NCI-H2196 (cell line): Measurements from ENCODE around the gene NUTM2G.
A peak's percentile ranks its signal among the peaks of the same experiment; 100 is the strongest.
"Not testable (repeated sequence)": the region's sequence is repeated elsewhere in the genome, so short reads cannot be mapped to it uniquely, and the experiment has no call there.

ENCODE experiments used
- DNase-seq: peaks from one replicate; lab custom pipeline; 2025; ENCODE audit not compliant: unreplicated experiment; lab: John Stamatoyannopoulos, UW

Gene NUTM2G

DNA sequence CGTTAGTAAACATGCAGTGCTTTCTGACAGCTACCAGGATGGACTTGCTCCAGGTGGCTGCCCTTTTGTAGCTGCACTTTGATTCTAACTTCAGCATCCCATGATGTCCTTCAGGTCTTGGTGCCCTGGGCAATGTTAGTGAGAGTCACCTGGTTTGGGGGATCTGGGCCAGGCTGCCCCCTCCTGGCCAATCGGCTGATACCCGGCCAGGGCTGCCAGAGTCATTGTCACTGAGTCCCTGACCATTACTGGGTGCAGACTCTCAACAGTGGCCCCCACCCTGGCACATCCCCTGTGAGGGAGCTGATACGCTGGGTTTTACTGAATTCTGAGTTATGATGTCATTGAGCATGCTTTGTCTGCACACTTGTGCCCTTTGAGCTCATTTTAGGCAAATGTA, 13.5 kb downstream of the NUTM2G start:
- not testable (repeated sequence) for DNase-seq

DNA sequence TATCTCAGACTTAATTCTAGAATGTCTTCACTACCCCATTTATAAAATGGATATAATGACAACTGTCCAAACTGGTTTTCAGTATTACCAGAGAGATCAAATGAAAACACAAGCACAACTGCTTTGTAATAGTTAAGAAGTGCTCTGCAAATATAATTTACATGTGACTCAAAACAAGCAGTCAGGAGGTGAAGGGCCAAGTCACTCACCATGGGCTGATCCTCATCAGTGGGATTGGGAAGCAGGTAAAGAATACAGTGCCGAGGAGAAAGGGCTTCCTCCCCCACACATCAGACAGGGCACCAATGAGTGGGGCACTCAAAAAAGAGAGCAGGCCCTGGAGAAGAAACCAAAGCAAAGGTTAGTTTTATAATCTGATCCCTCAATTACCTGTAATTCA, 20.7 kb downstream of the NUTM2G start:
- not testable (repeated sequence) for DNase-seq

DNA sequence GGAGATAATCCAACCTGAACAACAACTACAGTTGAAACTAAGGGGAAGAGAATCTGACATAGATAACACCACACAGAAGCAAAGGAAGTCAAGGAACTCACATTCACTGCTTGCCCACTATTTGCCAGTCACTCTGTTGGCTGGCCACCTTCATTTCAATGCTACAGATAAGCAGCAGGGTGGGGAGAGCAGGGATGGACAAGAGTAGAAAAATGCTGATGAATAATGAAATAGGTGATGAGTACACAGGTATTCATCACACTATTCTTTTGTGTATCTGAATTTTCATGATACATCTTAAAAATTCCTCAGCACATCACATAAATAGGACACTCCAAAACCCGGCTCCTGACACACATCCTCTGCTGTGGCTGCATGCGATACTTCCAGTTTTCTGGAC, 21.9 kb downstream of the NUTM2G start:
- not testable (repeated sequence) for DNase-seq

DNA sequence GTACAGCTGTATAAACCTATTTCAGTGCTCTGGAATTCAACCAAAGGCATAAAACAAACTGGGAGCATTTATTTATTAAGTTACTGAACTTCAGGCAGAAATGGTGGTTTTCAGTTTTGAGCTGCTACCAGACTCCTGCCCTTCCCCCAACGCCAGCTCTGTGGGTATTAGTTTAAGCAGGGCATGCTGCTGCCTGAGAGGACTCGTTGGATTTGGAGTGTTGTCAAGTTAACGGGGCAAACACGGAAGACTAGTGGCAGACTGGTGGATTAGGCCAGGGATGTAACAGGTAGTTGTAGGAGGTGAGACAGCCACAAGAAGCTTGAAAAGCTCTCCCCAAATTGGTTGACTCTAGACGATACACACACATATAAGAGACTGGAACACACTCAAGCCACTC, 38.9 kb downstream of the NUTM2G start:
- DNase-seq, result peak; percentile 10

DNA sequence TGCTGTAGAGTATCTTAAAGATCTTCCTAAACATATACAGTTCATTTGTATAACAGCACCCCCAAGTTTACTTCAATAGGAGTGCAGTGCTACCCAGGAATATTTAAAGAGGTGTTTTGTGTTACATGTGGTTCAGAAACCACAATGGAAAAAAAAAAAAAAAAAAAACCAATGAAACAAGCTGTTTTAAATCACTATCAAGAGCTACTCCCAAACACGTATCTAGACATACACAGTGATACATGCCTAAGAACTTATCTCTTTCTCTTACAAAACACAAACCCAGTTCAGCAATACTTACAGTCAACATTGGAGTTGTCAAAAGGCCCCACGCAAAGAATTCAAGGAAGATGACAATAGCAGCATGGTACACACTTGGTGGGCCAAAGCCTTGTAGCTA, 43.9 kb downstream of the NUTM2G start:
- not testable (repeated sequence) for DNase-seq

DNA sequence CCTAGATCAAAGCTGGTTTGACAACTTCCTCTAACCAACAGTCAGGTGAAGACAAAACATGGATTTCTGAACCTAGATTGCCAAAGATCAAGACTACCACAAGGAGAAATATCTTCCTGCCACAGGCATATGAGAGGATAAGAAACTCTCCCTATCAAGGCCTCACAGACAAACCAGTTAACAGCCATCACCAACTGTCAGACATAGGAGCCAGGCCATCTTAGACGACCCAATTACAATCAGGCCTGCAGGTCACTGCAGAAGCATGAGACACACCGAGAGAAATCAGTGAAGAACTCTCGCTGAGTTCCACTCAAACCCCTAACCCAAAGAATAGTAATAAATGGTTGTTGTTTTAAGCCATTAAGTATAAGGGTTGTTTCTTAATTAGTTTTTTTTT, 45.4 kb downstream of the NUTM2G start:
- not testable (repeated sequence) for DNase-seq

DNA sequence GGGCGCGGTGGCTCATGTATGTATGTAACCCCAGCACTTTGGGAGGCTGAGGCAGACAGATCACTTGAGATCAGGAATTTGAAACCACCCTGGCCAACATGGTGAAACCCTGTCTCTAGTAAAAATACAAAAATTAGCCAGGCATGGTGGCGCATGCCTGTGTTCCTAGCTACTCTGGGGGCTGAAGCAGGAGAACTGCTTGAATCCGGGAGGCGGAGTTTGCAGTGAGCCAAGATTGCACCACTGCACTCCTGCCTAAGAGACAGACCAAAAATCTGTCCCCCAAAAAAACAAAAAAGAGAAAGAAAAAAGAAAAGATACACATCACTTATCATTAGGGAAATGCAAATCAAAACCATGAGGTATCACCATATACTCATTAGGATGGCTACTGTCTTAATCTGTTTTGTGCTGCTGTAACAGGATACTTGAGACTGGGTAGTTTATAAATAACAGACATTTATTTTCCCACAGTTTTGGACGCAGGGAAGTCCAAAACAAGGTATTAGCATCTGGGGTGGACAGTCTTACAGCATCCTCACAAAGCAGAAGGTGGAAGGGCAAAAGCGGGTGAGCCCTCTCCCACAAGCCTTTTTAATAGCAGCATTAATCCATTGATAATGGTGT, 55.0 kb downstream of the NUTM2G start:
- not testable (repeated sequence) for DNase-seq

DNA sequence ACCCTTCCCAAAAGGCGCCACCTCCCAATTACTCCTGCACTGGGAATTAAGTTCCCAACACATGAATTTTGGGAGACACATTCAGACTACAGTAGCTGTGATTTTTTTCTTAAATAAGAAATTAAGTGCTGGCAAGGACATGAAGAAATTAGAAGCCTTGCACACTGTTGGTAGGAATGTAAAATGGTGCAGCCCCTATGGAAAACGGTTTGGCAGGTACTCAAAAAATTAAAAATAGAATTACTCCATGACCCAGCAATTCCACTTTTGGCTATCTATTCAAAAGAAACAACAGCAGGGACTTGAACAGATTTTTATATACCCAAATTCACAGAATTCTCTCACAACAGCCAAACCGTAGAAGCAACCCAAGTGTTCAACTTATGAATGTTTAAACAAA, 55.5 kb downstream of the NUTM2G start:
- DNase-seq, result not testable (repeated sequence)

DNA sequence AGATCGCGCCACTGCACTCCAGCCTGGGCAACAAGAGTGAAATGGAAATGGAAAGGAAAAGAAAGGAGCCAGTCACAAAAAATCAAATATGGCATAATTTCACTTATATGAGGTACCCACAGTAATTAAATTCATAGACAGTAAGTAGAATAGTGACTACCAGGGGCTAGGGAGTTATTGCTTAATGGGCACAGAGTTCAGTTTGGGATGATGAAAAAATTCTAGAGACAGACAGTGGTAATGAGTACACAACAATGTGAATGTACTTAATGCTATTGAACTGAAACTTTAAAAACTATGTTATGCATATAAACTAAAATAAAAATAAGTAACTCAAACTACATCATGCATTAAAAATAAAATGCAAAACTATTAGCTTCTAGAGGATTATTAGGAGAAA, 56.2 kb downstream of the NUTM2G start:
- not testable (repeated sequence) for DNase-seq
